ENCODE data around the gene GRID1.
"Not testable (repeated sequence)": the region's sequence is repeated elsewhere in the genome, so short reads cannot be mapped to it uniquely, and the experiment has no call there.

The GRID1 gene

DNA sequence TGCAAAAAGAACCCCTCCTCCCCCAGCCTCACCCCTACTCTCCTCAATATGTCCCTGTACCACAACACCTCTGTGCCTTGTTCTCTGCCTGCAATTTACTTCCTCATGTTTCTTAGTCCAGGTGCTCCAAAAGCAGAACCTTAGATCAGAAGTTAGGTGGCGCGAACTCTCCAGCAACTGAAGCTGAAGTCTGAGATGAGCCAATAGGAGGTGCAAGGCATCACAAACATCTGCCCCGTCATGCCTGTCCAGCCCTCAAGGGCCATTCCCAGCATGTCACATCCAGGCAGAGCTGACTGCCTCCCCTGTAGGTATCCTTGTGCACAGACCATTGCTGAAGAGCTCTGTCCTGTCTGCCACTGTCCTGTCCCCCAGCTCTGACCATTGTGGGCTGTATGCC is 508.8 kb downstream of the GRID1 start:
- DNase-seq: no peak

DNA sequence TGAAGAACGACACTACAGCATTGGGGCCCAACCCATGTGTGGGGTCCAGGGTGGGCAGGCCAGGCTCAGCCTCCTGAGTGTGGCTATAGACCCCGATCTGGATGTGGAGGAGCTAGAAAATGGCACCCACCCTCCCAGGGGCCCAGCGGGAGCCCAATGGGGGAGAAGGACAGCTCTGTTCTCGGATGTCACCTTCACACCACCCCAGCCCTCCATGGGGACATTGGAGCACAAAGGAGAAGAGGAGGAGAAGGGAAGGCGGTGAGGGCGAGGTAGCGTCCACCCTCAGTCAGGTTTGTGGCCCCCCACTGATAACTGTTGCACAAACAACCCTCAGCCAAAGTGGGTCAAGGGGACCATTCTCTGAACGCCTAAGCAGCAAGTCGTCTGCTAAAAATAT is 509.3 kb downstream of the GRID1 start:
- DNase-seq: no peak

DNA sequence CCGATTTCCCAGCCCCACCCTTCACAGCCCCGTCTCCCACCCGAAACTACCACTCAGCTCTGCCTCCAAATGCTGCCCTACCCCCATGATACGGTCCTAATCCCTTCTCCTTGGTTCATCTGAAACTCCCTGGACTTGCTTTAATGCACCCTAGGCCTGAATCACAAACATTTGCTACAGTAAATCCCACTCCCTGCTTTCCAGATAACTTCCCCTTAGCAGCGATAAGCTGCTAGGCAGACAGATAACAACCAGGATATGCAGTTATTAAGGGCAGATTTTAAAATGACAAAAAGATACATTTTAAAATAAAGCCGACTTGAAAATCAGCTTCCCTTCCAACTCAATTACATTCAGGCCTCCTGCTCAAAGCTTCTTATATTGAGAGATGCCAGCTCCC is 514.7 kb downstream of the GRID1 start:
- DNase-seq: no peak

DNA sequence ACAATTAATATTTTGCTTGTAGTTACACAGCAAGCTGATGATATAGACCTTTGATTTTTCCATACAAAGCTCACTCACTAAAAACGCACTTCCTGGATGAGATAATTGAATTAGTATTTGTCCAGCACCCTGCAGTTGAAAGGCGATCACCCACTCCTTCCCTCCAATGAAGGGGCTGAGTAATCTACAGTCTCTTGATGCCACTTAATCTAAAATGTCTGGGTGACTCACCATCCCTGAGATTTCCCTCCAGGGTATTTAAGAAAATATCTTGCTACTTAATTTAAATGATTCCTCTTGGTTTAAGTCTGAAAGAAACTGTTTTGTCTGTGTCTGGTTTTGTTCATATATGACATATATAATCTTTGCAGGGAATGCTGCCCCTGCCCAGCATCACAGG is 515.3 kb downstream of the GRID1 start:
- DNase-seq: no peak

DNA sequence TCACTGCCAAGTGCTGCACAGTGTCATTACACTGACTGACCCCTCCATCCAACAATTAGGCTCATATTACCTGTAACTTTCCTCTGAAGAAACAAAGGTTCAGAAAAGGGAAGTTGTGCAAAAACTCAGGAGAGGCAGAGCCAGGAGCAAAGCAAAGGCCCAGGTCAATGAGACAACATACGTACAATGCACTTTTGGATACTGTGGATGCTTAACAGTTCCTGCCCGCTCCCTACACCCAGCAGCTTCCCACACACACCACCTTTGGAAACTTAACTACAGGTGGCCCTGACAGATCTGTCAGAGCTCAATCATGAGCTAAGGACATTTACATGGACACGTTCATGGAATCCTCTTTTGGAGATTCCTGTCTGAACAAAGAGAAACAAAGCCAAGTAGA is 515.9 kb downstream of the GRID1 start:
- DNase-seq: no peak

DNA sequence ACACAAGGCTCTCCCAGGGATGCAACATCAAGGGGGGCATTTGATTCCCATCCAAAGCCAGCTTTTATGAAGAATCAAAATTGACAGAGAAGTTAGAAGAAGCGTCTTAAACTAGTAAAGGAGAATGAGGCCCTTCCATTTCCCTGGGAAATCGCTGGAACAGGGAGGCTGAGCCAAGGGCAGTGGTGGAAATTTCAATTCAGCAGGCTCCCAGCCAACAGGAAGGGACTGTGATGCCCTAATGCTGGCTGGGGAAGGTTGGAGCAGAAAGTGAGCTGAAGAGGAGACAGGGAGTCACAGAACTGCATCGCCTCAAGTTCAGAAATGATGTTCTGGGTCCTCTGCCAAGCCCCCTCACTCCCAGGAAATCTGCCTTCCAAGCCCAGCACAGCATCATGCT is 517.3 kb downstream of the GRID1 start:
- DNase-seq: no peak

DNA sequence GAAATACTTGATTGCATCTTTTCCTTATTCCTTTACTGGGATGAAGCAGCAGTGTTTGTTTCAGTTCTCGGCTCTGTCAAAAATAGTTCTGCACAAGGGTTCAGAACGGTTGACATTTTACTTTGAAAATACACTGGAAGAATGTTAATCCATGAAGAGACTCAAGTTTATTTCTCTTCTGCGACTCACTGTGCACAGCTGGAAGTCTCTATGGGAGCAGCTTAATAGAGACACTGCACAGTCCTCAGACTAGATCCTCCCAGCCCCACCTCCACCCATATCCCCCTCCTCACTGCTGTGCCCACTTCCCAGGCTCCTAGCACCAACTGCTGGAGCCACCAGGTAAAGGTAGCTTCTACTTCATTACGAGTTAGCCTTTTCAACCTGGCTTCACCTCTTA is 517.8 kb downstream of the GRID1 start:
- no peak for DNase-seq

DNA sequence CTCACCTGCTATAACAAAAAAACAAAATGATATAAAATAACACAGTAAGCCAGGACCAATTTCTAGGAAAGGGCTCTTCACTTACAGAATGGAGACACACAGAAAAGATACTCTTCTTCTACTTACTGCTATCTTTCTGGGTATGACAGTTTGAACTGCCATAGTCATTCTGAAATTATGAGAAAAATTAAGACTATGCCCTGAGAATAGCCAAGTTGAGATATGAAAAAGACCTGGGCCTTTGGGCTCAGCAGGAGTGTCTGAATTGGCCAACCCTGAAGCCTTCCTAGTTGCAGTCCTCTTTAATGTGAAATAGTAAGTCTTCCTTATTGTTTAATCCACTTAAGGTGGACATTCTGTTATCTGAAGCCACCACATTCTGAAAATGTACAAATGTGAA is 519.5 kb downstream of the GRID1 start:
- DNase-seq: no peak

DNA sequence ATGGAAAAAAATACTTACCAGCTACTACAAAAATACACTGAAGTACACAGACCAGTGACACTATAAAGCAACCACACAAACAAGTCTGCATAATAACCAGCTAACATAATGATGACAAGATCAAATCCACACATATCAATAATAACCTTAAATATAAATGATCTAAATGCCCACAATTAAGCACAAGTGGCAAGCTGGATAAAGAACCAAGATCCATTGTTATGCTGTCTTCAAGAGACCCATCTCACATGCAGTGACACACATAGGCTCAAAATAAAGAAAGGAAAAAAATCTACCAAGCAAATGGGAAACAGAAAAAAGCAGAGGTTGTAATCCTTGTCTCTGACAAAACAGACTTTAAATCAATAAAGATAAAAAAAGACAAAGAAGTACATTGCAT is 527.9 kb downstream of the GRID1 start:
- DNase-seq: not testable (repeated sequence)

DNA sequence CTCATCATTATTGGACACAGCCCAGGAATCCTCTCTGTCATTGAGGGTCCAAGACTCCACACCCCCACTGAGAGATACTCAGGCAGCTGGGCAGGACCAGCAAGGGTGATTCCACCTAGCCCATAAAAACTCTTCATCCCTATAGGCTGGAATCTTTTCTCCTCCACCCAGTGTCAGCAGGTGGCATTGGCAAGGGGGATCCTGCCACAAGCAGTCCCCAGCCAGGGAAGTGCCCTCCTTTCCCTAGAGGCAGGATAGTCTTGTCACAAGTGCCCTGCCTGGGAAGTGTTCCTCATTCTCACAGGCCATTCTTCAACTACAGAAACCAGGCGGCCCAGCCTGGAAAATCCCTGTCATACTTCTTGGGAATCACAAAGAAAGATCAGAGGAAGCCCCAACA is 533.6 kb downstream of the GRID1 start:
- no peak for DNase-seq

DNA sequence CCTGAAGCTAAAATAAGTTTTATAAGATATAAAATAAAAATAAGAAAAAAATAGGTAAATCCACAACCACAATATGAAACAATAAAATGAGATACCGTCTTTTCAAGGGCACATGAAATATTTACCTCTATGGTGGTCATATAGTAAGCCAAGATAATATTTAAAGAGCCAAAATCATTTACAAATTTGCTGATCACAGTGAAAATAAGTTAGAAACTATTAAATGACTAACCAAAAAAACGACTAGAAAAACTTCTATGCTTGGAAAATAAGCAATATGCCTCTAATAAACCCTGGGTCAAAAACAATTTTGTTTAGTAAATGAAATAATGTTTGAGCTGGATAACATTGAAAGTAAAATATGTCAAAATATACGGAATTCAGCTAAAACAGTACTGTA is 535.2 kb downstream of the GRID1 start:
- no peak for DNase-seq

DNA sequence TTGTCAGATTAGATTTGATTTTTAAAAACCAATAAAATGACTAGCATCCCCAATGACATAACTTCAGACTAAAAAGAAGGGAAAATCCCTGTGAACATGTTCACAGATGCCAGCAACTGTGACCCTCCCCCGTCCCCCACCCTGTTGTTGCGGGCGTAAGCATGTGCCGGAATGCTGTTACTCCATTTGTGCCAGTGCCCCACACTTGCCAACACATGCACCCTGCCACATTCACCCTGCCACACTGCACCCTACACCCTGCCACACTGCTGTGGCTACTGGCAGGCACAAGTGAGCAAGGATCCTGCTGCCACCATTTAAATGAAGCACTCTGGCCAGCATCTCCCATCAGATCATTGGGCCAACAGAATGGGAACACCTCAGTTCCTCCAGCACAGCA is 540.2 kb downstream of the GRID1 start:
- DNase-seq: no peak

DNA sequence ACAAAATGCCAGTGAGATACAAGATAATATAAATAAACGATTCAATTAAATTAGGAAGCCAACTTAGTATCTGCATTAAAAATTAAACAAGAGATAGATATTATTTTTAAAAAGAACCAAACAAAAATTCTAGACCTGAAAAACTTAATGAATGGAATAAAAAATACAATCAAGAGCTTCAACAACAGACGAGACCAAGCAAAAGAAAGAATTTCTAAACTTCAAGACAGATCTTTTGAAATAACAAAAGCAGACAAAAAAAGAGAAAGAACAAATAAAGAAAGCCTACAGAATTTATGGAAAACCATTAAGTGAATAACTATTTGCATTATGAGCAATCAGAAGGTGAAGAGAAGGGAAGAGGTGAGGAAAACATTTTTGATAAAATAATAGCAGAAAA is 555.2 kb downstream of the GRID1 start:
- DNase-seq: no peak

DNA sequence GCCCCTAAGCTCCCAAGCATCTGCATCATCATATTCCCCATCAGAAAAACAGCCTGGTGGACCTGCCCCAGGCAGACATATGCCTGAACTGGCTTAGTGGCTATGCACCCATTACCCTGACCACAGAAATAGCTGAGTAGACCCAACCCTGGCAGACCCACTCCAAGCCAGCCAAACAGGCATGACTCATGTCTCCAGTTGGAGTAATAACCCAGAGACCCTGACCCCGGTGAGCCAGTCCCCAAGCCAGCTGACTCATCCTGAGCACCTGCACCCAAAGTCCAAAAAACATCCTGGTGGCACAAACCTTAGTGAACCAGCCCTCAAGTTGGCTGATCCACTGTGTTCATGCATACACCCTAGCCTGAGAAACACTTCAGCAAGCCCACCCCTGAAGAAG is 555.9 kb downstream of the GRID1 start:
- DNase-seq: no peak

DNA sequence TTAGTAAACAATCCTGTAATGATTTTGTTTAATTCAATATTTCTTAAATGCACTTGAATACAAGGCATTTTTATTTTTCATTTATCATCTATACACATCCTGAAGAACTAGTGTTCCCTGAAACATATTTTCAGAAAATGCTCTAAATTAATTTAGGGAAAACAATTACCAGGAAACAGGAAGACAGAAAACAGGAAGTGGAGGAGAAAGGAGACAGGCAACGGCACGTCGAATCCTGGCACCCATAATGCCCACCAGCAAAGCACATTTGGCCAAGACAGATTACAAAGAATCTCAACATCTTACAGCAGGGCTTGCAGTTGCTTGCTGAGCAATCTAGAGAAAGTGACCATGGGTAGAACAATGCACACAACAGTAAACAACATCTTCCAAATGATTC is 571.1 kb downstream of the GRID1 start:
- DNase-seq: no peak

DNA sequence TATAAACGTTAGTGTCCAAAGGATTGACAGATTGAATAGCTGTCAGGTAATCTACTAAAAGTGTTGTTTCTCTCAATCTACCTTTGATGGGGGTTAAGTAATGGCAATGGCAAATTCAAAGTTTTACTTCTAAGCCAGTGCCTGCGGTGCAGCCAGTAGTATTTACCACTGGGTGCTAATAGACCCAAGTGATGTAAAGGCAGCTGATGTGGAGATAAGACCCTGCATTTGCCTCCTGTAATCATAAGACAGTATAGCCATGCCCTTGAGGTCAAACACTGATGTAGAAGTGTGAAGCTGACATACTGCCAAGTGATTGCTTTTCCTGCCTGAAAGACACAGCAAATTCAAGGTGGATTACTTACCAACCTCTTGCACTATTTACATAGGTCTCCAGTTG is 572.0 kb downstream of the GRID1 start:
- DNase-seq: no peak

DNA sequence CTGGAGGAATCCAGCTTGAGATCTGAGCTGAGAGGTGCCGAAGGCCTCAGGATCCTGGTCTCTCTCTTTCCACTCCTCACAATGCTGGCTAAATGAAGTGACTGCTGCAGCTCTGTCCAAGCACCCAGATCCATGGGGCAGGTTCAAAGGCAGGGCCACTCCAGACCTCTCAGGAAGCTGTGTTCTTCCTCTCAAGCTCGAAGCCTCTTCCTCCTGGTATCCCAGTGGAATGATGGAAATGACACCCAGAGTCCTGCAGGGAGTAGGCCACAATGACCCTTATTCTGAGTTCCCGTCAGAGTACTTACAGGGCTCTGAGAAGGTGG is 574.1 kb downstream of the GRID1 start:
- DNase-seq: no peak

DNA sequence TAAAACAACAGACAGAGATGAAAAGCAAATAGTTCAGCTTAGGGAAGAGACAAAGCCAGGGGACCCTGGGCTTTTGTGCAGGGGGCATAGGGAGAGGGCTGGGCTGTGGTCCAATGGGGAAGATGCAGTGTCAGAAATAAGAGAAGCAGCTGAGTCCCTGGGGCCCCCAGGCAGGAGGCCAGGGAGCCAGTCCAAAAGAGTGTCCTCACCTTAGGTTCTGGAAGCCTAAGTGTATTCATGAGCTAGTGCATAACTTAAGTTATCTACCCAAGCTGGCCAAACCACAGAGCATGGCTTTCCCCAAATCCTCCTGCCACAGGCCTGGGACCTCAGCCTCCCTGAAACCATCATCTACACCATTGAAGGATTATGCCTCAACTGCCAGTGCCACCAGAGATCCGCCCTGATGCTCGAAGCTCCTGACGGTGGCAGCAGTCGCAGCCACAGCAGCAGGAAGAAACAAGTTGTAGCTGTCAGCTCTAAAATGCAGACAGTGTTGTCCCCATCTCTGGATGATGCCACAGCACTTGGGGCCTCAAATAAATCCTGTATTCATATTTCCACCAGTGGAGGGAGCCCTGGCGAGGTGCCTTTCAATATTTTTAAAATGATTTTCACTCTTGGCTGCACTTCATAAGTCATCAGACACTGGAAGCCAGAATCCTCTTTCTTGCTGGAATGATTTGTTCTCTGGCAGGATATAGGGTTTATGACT is 574.6 kb downstream of the GRID1 start:
- no peak for DNase-seq

DNA sequence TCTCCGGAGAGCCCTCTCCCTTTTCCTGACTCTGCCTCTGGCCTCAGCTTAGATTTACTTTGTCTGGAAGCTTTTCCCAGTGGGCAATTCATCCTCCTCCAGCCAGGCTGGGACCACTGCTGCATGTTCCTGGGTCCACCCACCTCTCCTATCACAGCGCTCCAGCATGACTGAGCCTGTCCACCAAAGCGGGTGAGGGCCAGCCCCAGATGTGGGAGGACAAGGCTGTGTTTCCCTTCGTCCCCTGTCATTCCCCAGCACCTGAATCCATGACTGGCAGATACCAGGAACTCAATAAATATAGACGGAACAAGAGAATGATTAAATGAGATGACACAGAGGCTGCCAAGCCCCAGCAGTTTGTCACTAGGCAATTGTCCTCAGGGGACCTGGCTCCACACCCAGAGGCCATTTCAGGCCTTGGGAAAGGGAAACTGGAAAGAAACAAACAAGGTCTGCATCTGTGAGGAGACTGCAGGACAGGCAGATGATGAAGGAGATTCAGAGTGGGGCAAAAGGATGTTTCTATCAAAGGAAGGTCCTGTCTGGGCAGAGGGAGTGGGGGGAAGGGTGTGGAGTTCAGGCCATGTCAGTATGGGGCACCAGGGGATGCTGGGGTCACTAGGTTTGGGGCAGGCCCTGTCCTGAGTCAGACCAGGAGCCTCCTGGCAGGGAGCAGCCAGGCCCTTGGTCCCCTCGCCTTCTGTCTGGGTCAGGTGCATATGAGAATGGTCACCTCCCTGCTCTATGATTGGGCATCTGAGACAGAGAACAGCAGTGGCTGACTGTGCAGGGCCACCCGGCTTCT is 576.4 kb downstream of the GRID1 start:
- no peak for DNase-seq

DNA sequence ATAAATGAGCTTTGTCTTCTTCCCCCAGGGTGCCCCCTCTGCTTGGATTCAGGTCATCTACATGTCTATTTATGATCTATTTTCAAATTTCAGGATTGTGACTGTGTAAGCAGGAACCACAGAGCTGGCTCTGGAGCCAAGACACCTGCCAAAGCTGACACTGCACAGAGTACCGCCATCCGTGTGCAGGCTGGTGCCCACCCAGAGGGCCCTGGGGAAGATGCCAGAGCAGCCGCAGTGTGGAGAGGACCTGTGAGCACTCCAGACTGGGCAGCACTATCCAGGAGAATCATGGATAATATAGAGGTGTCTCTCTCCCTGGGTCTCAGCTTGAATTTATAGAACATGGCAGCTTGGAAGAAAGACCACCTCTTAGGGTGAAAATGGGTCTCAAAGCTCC is 577.5 kb downstream of the GRID1 start:
- DNase-seq: no peak

DNA sequence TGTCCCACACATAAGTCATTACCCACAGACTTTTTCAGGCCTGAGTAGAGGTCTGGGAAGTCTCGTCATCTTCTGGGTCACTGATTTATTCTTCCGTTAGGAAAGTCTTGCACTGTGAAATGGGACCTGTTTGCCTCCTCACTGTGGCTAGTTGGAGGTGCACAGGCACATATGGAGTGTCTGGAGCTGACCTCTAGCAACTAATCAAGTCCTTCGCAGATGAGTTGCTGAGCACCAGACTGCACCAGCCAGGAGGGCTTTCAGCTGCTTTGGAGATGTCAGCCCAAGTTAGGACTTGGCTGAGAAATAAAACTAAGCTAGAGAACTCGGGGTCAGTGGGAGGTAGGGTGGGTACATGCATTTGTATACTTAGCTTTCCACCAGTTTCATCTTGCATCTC is 578.0 kb downstream of the GRID1 start:
- DNase-seq: no peak

DNA sequence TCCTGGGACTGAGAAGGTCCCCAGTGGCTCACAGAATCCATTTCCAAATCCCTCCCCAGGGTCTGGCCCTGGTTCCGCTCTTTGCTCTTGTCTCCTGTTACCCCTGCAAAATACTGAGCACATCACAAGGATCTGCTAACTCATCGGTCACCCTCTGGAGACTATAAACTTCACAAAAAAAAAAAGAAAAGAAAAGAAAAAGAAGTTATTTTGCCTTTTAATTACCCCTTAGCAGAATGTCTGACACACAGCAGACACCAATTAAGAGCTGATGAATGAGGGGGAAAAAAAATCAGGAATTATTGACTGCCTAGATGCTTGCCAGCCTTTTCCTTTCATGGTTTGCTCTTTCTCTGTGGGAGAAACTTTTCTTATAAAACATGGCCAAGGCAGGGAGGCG is 578.7 kb downstream of the GRID1 start:
- no peak for DNase-seq

DNA sequence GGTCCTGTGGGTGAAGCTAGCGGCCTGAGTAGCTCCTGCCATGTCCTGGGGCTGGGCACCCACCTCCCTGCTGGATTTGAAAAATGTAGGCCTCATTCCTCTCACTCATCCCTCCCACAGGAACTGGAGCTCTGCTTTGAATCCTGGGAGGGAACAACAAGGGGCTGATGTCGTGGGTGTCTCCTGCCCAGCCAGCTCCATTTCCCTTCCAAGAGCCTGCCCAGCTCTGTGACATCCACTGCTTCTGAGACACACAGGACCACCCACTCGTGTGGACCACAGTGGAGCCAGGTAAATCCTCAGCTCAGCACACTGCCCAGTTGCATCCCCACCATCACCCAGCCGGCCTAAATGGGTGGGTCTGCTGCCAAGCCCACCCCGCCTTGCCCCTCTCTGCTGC is 579.2 kb downstream of the GRID1 start:
- DNase-seq: no peak

DNA sequence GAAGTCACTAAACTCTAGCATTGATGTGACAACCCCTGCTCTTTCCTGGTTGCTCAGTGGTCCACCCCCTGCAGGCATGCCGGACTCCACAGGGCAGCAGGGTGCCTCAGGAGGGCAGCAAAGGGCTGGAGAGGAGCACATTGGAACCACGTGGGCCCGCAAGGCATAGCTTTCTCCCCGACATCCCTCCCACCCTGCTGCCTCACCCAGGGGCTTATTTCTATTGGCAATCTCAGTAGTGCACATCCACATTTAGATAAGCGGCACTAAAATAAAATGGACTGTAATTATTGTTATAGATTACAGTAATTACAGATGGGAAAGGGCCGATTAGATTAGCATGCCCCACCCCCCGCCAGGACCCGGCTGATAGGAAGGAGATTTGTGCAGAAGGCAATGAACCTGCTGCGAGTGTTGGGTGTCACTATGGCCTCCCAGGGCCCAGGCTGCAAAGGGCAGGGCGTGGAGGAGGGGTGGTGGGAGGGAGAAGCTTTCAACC is 580.1 kb downstream of the GRID1 start:
- no peak for DNase-seq

DNA sequence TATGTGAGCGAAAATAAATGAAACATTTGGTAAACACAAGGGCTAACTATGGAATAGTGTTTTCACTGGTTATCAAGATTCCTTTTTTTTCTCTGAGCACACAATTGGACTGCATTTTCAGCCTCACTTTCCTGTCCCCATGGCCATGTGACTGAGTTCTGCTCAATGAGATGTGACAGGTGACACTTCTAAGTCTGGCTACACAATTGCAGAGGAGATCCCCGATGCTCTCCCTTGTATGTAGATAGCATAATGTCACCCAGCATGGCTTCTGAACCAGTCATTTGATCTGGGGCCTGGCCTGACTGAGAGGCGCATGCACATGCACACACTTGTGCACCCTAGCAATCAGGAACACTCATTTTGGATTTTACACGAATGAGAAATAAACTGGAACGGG is 581.8 kb downstream of the GRID1 start:
- DNase-seq: no peak
